Testis (tissue), 3 donors: ENCODE data around the gene SOX6. TPM values are rescaled to one million over a fixed set of nuclear protein-coding genes. Genes with fewer than 3 reads are reported as not detected.

Experiments used
- DNase-seq: peaks from one replicate; pipeline ENCODE4 v3.0.0-alpha.2; 2019
- H3K27ac ChIP-seq, 2 donors: fragments of 200-600 bp; sonication (generic); one replicate each; pipeline ENCODE4 v1.5.1; 2019
- H3K27me3 ChIP-seq: fragments of 200-600 bp; sonication (generic); one replicate; pipeline ENCODE4 v1.5.1; 2019
- H3K36me3 ChIP-seq: fragments of 200-600 bp; sonication (generic); one replicate; pipeline ENCODE4 v1.5.1; 2017; ENCODE audit warnings: low read depth; ENCODE audit errors: missing control alignments
- H3K4me1 ChIP-seq: fragments of 200-600 bp; sonication (generic); one replicate; pipeline ENCODE4 v1.5.1; 2019
- H3K4me3 ChIP-seq, 2 donors: fragments of 200-600 bp; sonication (generic); one replicate each; pipeline ENCODE4 v1.5.1; 2017 to 2019
- H3K9me3 ChIP-seq: fragments of 200-600 bp; sonication (generic); one replicate; pipeline ENCODE4 v1.5.1; 2017
- POLR2A ChIP-seq: fragments of 450-650 bp; IDR thresholded peaks from one replicate; pipeline ENCODE4 v1.6.1; 2017; ENCODE audit warnings: antibody characterized with exemption, mild to moderate bottlenecking, moderate library complexity
- WGBS, 2 donors: methylation state at CpG; one replicate each; pipeline ENCODE4 v1.1.5; 2018; 5-methylcytosine and 5-hydroxymethylcytosine counted together
- intact Hi-C: fragments of 100-400 bp; cut with DNase I; formaldehyde crosslinking; loops from one replicate; pipeline ENCODE4 v1.15.1; 2023; ENCODE audit warnings: low total_unique reads
- polyA plus RNA-seq: library from polyadenylated mRNA; stranded (reverse); fragments of 350-450 nt; fragmentation: Illumina TruSeq; extraction: RNeasy Lipid Tissue Mini Kit (QIAGEN cat#74804); gene quantifications from one replicate; pipeline ENCODE4 v1.2.3, GENCODE V29; 2014; ENCODE audit warnings: low read depth, low replicate concordance; ENCODE audit not compliant: insufficient read depth
- total RNA-seq, 2 donors: library from RNA; depleted of rRNA; stranded (reverse); fragments of >200 nt; gene quantifications; one replicate each; pipeline ENCODE4 v1.2.3, GENCODE V29; 2016
- TF ChIP-seq, protein P1 (sequence below), 3 experiments: fragments of 450-650 bp in 2 of 3; fragments of 200-600 bp in 1 of 3; sonication (generic) in 1 of 3; IDR thresholded peaks; one replicate each; pipeline ENCODE4 v1.5.1; 2016 to 2019; ENCODE audit warnings: antibody characterized with exemption in 3 of 3, mild to moderate bottlenecking in 2 of 3, moderate library complexity in 1 of 3

Gene SOX6
- total and polyA plus RNA-seq, 3 donors from 2014 or later, result 39.6 to 74.0 (median 52.3) TPM

DNA sequence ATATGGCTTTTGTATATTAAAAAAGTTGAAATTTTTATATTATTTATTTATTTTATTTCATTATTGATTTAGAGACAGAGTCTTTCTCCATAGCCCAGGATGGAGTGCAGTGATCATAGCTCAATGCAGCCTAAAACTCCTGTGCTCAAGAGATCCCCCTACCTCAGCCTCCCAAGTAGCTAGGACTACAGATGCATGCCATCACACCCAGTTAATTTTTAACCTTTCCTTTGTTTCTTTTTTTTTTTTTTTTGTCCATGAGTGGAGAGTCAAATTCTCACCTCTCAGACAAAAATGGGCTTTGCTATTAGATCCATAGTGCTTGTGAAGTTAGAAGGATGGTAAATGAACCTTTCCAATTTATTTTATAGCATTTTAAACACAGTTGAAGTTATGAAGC lies 182.5 kb downstream of the SOX6 start:
- Histone ChIP-seq H3K36me3 (no peaks in the 10 kb centered on the region), H3K27ac (no peak overlapping the region), H3K9me3 (no peaks in the 10 kb centered on the region), H3K4me3 (no peak overlapping the region), H3K27me3 (no peaks in the 10 kb centered on the region), H3K4me1 (no peaks in the 10 kb centered on the region)
- intact Hi-C loops, result no loop called here
- DNase-seq, result no peak
- TF ChIP-seq, protein P1, sequence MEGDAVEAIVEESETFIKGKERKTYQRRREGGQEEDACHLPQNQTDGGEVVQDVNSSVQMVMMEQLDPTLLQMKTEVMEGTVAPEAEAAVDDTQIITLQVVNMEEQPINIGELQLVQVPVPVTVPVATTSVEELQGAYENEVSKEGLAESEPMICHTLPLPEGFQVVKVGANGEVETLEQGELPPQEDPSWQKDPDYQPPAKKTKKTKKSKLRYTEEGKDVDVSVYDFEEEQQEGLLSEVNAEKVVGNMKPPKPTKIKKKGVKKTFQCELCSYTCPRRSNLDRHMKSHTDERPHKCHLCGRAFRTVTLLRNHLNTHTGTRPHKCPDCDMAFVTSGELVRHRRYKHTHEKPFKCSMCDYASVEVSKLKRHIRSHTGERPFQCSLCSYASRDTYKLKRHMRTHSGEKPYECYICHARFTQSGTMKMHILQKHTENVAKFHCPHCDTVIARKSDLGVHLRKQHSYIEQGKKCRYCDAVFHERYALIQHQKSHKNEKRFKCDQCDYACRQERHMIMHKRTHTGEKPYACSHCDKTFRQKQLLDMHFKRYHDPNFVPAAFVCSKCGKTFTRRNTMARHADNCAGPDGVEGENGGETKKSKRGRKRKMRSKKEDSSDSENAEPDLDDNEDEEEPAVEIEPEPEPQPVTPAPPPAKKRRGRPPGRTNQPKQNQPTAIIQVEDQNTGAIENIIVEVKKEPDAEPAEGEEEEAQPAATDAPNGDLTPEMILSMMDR (IDR thresholded peaks at IDR 0.05), result no peak
- no peak for TF ChIP-seq POLR2A

DNA sequence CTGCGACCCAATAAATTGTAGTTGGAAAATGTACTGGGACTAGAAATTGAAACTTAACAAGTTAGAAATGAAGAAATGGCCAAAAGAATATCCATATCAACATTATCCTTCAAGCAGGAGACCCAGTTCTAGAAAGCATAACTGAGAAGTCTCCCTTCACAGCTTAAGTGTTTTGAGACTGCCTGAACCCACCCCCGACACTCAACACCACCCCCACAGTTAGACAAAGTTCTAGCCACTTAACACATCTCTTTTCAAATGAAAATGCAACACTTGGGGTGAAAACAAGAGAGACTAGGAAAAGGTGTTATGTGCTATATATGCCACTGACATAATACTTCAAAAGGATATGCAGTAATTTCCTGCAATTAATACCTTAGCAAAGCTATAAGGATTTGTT lies 184.5 kb downstream of the SOX6 start:
- Histone ChIP-seq H3K9me3 (no peaks in the 10 kb centered on the region), H3K27ac (no peak overlapping the region), H3K4me3 (no peak overlapping the region), H3K4me1 (no peaks in the 10 kb centered on the region), H3K27me3 (no peaks in the 10 kb centered on the region), H3K36me3 (no peaks in the 10 kb centered on the region)
- no peak for DNase-seq
- 90 to 93% methylated on average over 2 of the region's 2 CpGs for WGBS, 2 donors
- intact Hi-C loops, result no loop called here
- no peak for TF ChIP-seq POLR2A
- TF ChIP-seq, protein P1 (IDR thresholded peaks at IDR 0.05), result no peak

DNA sequence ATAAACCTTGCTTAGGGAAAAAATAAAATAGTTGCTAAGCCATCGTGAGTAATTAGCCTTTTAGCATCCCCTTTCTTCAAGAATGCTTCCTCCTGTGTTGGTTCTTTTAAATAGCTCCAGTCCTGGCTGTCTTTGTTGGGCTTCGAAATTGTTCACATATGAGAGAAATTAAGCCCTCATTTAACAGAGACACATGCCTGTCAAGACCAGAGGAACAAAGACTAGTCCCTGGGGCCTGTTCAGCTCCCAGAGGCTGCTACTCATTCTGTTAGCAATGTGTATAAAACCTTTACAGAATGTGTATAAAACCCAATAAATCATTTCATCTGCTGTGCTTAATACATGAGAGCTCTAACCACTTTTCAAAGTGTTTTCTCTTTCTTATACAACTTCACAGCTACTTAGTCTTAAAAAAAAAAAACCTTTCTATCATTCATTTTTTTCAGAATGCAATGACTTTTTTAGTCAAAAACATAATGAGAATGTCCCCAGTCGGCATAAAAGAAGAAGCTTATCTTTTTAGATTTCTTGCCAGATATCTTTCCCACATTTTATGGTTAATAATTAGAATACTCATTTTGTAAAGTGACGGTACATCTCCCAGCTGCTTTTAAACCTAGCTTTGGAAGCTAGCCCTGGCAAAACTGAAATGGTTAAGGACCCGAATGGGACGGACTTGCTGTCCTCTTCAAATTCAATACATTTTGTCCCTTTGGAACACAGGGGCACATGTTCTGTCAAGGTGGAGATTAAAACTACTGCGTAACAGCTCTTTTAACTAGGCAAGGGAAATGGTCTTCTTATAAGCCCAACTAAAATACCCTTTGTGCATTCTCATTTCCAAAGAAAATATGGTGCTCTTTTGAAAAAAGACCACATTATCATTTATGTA lies 186.1 kb downstream of the SOX6 start:
- Histone ChIP-seq H3K36me3 (no peaks in the 10 kb centered on the region), H3K27me3 (no peaks in the 10 kb centered on the region), H3K27ac (no peak overlapping the region), H3K4me3 (no peak overlapping the region), H3K4me1 (no peaks in the 10 kb centered on the region), H3K9me3 (no peaks in the 10 kb centered on the region)
- WGBS, 2 donors, result 71 to 77% methylated on average over 7 of the region's 7 CpGs
- intact Hi-C loops, result no loop called here
- no peak for DNase-seq
- TF ChIP-seq, protein P1 (IDR thresholded peaks at IDR 0.05), result no peak
- TF ChIP-seq POLR2A, result no peak

DNA sequence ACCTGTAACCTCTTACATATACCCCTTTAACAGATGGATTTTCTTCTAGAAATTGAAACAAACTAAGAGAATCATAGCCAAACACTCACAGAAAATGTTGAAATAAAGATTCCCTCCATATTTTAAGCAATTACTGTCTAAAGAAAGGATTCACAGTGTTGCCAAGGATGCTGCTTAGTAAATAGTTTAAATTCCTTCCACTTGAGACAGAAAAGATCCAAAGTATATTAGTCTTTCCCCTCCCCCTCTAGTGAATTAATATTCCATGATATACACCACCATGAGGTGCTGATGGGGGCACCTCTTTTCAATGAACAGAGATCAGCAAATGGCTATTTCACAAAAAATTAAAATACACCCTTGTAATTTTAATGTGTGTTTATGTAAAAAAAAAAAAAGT lies 186.8 kb downstream of the SOX6 start:
- DNase-seq, result no peak
- Histone ChIP-seq H3K9me3 (no peaks in the 10 kb centered on the region), H3K36me3 (no peaks in the 10 kb centered on the region), H3K4me1 (no peaks in the 10 kb centered on the region), H3K4me3 (no peak overlapping the region), H3K27me3 (no peaks in the 10 kb centered on the region), H3K27ac (no peak overlapping the region)
- no peak for TF ChIP-seq POLR2A
- TF ChIP-seq, protein P1 (IDR thresholded peaks at IDR 0.05), result no peak
- intact Hi-C loops, result no loop called here
